ENCODE results near the gene CDKL4. TPM values are rescaled to one million over a fixed set of nuclear protein-coding genes. Genes with fewer than 3 reads are reported as not detected.

The CDKL4 gene
- total and polyA plus RNA-seq, 10 donors, result 0.22 to 1.8 (median 0.95) TPM; not detected in 3

GRCh38 chr2:39179974-39180960 is 63.5 kb downstream of the CDKL4 start:
- Histone ChIP-seq H3K27me3 (replicated peaks in 1 of 7) (no peaks in the 10 kb centered on the region), H3K27ac (no peak overlapping the region), H3K9me3 (no peaks in the 10 kb centered on the region), H3K4me3 (no peak overlapping the region), H3K36me3 (no peaks in the 10 kb centered on the region), H3K4me1 (no peaks in the 10 kb centered on the region)
- intact Hi-C loops (cut with DNase I; ENCODE audit: low total_unique reads), result no loop called here
- no peak for DNase-seq
- 83 to 96% (median 90%) methylated on average over 12 of the region's 12 CpGs for WGBS, 5 donors
- TF ChIP-seq POLR2AphosphoS5 (IDR thresholded peaks at IDR 0.05), result no peak
- TF ChIP-seq POLR2A (IDR thresholded peaks at IDR 0.05), result no peak
- TF ChIP-seq, protein P1, sequence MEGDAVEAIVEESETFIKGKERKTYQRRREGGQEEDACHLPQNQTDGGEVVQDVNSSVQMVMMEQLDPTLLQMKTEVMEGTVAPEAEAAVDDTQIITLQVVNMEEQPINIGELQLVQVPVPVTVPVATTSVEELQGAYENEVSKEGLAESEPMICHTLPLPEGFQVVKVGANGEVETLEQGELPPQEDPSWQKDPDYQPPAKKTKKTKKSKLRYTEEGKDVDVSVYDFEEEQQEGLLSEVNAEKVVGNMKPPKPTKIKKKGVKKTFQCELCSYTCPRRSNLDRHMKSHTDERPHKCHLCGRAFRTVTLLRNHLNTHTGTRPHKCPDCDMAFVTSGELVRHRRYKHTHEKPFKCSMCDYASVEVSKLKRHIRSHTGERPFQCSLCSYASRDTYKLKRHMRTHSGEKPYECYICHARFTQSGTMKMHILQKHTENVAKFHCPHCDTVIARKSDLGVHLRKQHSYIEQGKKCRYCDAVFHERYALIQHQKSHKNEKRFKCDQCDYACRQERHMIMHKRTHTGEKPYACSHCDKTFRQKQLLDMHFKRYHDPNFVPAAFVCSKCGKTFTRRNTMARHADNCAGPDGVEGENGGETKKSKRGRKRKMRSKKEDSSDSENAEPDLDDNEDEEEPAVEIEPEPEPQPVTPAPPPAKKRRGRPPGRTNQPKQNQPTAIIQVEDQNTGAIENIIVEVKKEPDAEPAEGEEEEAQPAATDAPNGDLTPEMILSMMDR (IDR thresholded peaks at IDR 0.05 in 8 of 11, conservative IDR thresholded peaks at IDR 0.05 in 3 of 11), result no peak

DNA sequence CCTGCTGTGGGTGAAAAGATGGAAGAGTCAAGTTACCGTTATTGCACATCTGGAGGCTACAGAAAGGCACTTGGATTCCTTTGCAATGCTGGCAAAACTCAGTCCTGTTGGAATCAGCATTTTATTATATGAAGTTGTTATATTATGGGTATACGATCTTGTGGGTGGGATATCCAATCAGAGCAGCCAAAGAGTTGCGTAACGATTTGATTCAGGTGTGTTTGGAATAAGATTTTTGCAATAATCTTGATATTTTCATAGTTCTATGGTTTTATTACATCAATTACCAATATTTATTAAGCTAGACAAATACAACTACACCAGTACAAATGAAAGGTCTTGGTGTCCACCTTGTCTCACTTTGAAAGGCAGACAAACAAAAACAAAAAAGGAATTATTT is 65.0 kb downstream of the CDKL4 start:
- TF ChIP-seq, protein P1 (IDR thresholded peaks at IDR 0.05 in 8 of 11, conservative IDR thresholded peaks at IDR 0.05 in 3 of 11), result no peak
- TF ChIP-seq POLR2A (IDR thresholded peaks at IDR 0.05) (no peak), POLR2AphosphoS5 (IDR thresholded peaks at IDR 0.05) (no peak)
- 90 to 97% (median 92%) methylated on average over 4 of the region's 4 CpGs for WGBS, 5 donors
- intact Hi-C loops (cut with DNase I; ENCODE audit: low total_unique reads), result no loop called here

GRCh38 chr2:39176997-39177396 is 66.8 kb downstream of the CDKL4 start:
- H3K9me3 ChIP-seq, result no peaks in the 10 kb centered on the region
- intact Hi-C loops (cut with DNase I; ENCODE audit: low total_unique reads), result no loop called here
- H3K27ac ChIP-seq, result no peak overlapping the region
- no peak overlapping the region for H3K4me3 ChIP-seq
- H3K4me1 ChIP-seq, result no peaks in the 10 kb centered on the region
- no peaks in the 10 kb centered on the region for H3K36me3 ChIP-seq
- DNase-seq, result no peak
- H3K27me3 ChIP-seq (replicated peaks in 1 of 7), result no peaks in the 10 kb centered on the region
- WGBS, 5 donors, result 67 to 85% (median 73%) methylated on average over 3 to 4 of the region's 4 CpGs
- TF ChIP-seq, protein P1 (IDR thresholded peaks at IDR 0.05 in 8 of 11, conservative IDR thresholded peaks at IDR 0.05 in 3 of 11), result no peak
- TF ChIP-seq POLR2AphosphoS5 (IDR thresholded peaks at IDR 0.05), result no peak
- no peak for TF ChIP-seq POLR2A (IDR thresholded peaks at IDR 0.05)

More for the DNA sequence above, 65.0 kb downstream of the CDKL4 start:
- Histone ChIP-seq H3K4me1 (no peaks in the 10 kb centered on the region), H3K4me3 (no peak overlapping the region), H3K27me3 (replicated peaks in 1 of 7) (no peaks in the 10 kb centered on the region), H3K27ac (no peak overlapping the region), H3K36me3 (no peaks in the 10 kb centered on the region), H3K9me3 (no peaks in the 10 kb centered on the region)
- no peak for DNase-seq

All from spleen (tissue), 11 donors.